NCI-H748 treated with DMSO at 0.1 percent for 48 hours (cell line): ENCODE results near the gene PRKAR1B.

Experiments used
- DNase-seq: peaks from one replicate; lab custom pipeline; 2025; lab: John Stamatoyannopoulos, UW

The PRKAR1B gene

GRCh38 chr7:602341-603141 lies 124.5 kb downstream of the PRKAR1B start:
- DNase-seq = no peak

- DNase-seq = no peak
These were observed 125.3 kb downstream of the PRKAR1B start for GRCh38 chr7:601595-602340.

GRCh38 chr7:601036-601594 lies 126.0 kb downstream of the PRKAR1B start:
- no peak for DNase-seq

GRCh38 chr7:600149-601035 lies 126.7 kb downstream of the PRKAR1B start:
- no peak for DNase-seq

- no peak for DNase-seq
These were observed 128.2 kb downstream of the PRKAR1B start for GRCh38 chr7:598899-599298.

GRCh38 chr7:597348-598178 lies 129.5 kb downstream of the PRKAR1B start:
- DNase-seq = no peak

- no peak for DNase-seq
These were observed 130.3 kb downstream of the PRKAR1B start for GRCh38 chr7:596819-597182.

GRCh38 chr7:596071-596818 lies 130.8 kb downstream of the PRKAR1B start:
- DNase-seq = no peak

- DNase-seq = no peak
These were observed 131.5 kb downstream of the PRKAR1B start for GRCh38 chr7:595621-596010.

- no peak for DNase-seq
These were observed 132.0 kb downstream of the PRKAR1B start for GRCh38 chr7:594920-595620.

- no peak for DNase-seq
These were observed 132.7 kb downstream of the PRKAR1B start for GRCh38 chr7:594212-594913.

- no peak for DNase-seq
These were observed 133.6 kb downstream of the PRKAR1B start for GRCh38 chr7:593324-594115.

GRCh38 chr7:591856-592628 lies 135.0 kb downstream of the PRKAR1B start:
- no peak for DNase-seq

GRCh38 chr7:590731-591551 lies 136.1 kb downstream of the PRKAR1B start:
- no peak for DNase-seq

- DNase-seq = no peak
These were observed 137.1 kb downstream of the PRKAR1B start for GRCh38 chr7:589781-590575.

GRCh38 chr7:587767-588166 lies 139.3 kb downstream of the PRKAR1B start:
- DNase-seq = no peak
